Upper lobe of left lung (tissue), 4 donors: ENCODE results near the gene METTL18.

Source experiments
- POLR2A ChIP-seq, 4 donors: fragments of 450-650 bp; IDR thresholded peaks; one replicate each; pipeline ENCODE4 v1.5.1; 2016 to 2017; ENCODE audit warnings: antibody characterized with exemption in 4 of 4, mild to moderate bottlenecking in 2 of 4
- POLR2AphosphoS5 ChIP-seq, 2 donors: sonication (generic); formaldehyde crosslinking; IDR thresholded peaks; one replicate each; pipeline ENCODE4 v1.5.1; 2017; ENCODE audit warnings: antibody characterized with exemption in 2 of 2
- TF ChIP-seq, protein P1 (sequence below), 6 experiments: fragments of 450-650 bp in 4 of 6; fragments of 200-600 bp in 2 of 6; sonication (generic) in 2 of 6; IDR thresholded peaks; one replicate each; pipeline ENCODE4 v1.5.1; 2016 to 2019; ENCODE audit warnings: antibody characterized with exemption in 6 of 6

DNA sequence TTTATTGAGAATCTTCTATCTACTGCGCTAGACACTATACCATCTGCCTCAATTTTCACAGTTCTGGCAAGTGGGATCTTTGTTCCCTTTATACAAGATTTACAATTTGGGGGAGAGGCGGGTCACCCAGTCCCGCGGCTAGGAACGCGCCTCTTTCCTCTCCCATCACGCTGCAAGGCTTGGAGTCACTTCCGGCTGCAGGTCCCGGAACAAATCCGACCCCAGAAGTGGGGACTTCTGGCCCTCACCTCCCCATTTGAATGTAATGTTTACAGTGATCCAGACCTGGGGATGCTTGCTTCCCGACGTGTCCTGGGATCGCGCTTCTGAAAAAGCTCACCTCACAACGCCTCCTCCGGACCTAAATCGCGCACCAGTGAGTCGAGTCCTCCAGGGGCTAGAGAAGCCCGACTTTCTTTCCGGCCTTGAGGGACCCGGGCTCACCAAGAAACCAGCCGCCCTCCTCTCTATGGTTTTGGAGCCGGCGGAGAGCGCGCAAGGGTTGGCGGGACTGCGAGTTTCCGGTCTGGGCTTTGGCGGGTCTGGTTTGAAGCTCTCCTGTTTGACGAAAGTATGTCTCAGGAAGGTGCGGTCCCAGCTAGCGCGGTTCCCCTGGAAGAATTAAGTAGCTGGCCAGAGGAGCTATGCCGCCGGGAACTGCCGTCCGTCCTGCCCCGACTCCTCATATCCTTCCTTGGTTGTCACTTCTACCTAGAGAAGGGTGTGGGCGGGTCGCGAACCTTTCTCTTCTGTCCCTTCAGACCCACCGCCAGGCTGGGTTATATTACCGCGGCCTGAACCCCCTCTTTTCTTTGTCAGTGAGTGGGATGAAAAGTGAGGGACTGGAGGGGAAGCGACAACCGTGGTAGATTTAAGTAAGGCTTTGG, at the start of gene METTL18:
- TF ChIP-seq, protein P1, sequence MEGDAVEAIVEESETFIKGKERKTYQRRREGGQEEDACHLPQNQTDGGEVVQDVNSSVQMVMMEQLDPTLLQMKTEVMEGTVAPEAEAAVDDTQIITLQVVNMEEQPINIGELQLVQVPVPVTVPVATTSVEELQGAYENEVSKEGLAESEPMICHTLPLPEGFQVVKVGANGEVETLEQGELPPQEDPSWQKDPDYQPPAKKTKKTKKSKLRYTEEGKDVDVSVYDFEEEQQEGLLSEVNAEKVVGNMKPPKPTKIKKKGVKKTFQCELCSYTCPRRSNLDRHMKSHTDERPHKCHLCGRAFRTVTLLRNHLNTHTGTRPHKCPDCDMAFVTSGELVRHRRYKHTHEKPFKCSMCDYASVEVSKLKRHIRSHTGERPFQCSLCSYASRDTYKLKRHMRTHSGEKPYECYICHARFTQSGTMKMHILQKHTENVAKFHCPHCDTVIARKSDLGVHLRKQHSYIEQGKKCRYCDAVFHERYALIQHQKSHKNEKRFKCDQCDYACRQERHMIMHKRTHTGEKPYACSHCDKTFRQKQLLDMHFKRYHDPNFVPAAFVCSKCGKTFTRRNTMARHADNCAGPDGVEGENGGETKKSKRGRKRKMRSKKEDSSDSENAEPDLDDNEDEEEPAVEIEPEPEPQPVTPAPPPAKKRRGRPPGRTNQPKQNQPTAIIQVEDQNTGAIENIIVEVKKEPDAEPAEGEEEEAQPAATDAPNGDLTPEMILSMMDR (IDR thresholded peaks at IDR 0.05) = peak in 2 of 6 experiments; percentile 6 to 31
- TF ChIP-seq POLR2AphosphoS5 (IDR thresholded peaks at IDR 0.05) = peak; percentile 77 to 80
- peak in 3 of 4 donors; percentile 15 to 67 (median 21) for TF ChIP-seq POLR2A (IDR thresholded peaks at IDR 0.05)
